T-helper 1 cell treated with Interleukin-12 subunit alpha and Interleukin-12 subunit beta and Interleukin-4 antibody, amounts not matched to agents 30 μg/mL and 1 μg/mL, for 36 hours (primary cell): ENCODE measurements around the gene COPA.
"Not testable (repeated sequence)": the region's sequence is repeated elsewhere in the genome, so short reads cannot be mapped to it uniquely, and the experiment has no call there.

Experiments
- H3K27ac Mint-ChIP-seq: one replicate; pipeline ENCODE4 v1.8.0; 2021; ENCODE audit warnings: mild to moderate bottlenecking, mixed read lengths
- H3K27me3 Mint-ChIP-seq: one replicate; pipeline ENCODE4 v1.8.0; 2021; ENCODE audit warnings: low read depth, mixed read lengths
- H3K36me3 Mint-ChIP-seq: one replicate; pipeline ENCODE4 v1.8.0; 2021; ENCODE audit warnings: low read depth, mixed read lengths
- H3K4me1 Mint-ChIP-seq: one replicate; pipeline ENCODE4 v1.8.0; 2021; ENCODE audit warnings: low read depth, mixed read lengths
- H3K4me3 Mint-ChIP-seq: one replicate; pipeline ENCODE4 v1.8.0; 2021; ENCODE audit warnings: mild to moderate bottlenecking, moderate library complexity, mixed read lengths
- H3K9me3 Mint-ChIP-seq: one replicate; pipeline ENCODE4 v1.8.0; 2021; ENCODE audit warnings: mixed read lengths

Gene COPA

GRCh38 chr1:160325252-160325651 lies 17.8 kb downstream of the COPA start:
- Mint-ChIP-seq H3K4me3 (no peak overlapping the region), H3K27ac (no peak overlapping the region), H3K9me3 (no peaks in the 10 kb centered on the region), H3K4me1 (peaks cover 4% of the 10 kb centered on the region), H3K36me3 (peaks cover 47% of the 10 kb centered on the region), H3K27me3 (no peaks in the 10 kb centered on the region)

DNA sequence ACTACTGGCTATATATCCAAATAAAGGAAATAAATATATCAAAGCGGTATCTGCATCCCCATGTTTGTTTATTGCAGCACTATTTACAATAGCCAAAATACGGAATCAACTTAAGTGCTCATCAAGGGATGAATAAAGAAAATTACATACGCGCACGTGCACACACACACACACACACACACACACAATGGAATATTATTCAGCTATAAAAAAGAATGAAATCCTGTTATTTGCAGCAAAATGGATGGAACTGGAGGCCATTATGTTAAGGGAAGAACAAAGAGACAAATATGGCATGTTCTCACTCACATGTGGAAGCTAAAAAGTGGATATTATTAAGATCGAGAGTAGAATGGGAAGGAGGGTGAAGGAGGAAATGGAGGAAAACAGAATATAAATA lies 20.2 kb downstream of the COPA start:
- H3K4me1 Mint-ChIP-seq = peaks cover 4% of the 10 kb centered on the region
- H3K9me3 Mint-ChIP-seq = peaks cover under 1% of the 10 kb centered on the region

GRCh38 chr1:160315359-160315758 lies 27.7 kb downstream of the COPA start:
- Mint-ChIP-seq H3K27me3 (no peaks in the 10 kb centered on the region), H3K27ac (no peak overlapping the region), H3K4me3 (no peak overlapping the region), H3K9me3 (peaks cover 14% of the 10 kb centered on the region), H3K4me1 (peaks cover 7% of the 10 kb centered on the region), H3K36me3 (peaks cover 76% of the 10 kb centered on the region)

More for the DNA sequence above, 20.2 kb downstream of the COPA start:
- peaks cover 52% of the 10 kb centered on the region for H3K36me3 Mint-ChIP-seq
- H3K27me3 Mint-ChIP-seq = no peaks in the 10 kb centered on the region
- H3K27ac Mint-ChIP-seq = no peak overlapping the region
- no peak overlapping the region for H3K4me3 Mint-ChIP-seq

DNA sequence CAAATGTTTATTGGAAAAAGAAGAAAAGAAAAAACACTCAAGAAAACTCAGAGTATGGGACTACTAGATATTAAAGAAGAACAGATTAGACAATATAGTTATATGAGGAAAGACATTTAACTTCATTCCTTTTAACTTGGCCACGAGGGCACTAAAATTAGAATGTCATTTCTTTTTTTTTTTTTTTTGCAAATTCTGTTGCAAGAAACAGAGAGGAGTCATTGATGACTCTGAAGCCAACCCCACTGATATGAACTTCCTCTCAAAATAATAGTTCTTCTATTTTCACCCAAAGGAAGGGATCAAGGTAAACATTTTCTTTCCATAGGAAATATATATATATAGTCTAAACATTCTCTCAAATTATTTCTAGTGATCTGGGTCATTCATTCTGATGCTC lies 33.5 kb downstream of the COPA start:
- Mint-ChIP-seq H3K27me3 (no peaks in the 10 kb centered on the region), H3K9me3 (no peaks in the 10 kb centered on the region), H3K4me3 (no peak overlapping the region), H3K27ac (no peak overlapping the region), H3K36me3 (peaks cover 61% of the 10 kb centered on the region), H3K4me1 (peaks cover under 1% of the 10 kb centered on the region)

- H3K4me1 Mint-ChIP-seq = no peaks in the 10 kb centered on the region
- H3K4me3 Mint-ChIP-seq = no peak overlapping the region
- peaks cover 59% of the 10 kb centered on the region for H3K36me3 Mint-ChIP-seq
- no peak overlapping the region for H3K27ac Mint-ChIP-seq
- H3K27me3 Mint-ChIP-seq = no peaks in the 10 kb centered on the region
- no peaks in the 10 kb centered on the region for H3K9me3 Mint-ChIP-seq
Measured at GRCh38 chr1:160309185-160309557, 33.9 kb downstream of the COPA start.

GRCh38 chr1:160308451-160309184 lies 34.4 kb downstream of the COPA start:
- no peaks in the 10 kb centered on the region for H3K9me3 Mint-ChIP-seq
- no peak overlapping the region for H3K4me3 Mint-ChIP-seq
- H3K4me1 Mint-ChIP-seq = no peaks in the 10 kb centered on the region
- no peaks in the 10 kb centered on the region for H3K27me3 Mint-ChIP-seq
- H3K27ac Mint-ChIP-seq = no peak overlapping the region
- H3K36me3 Mint-ChIP-seq = peaks cover 54% of the 10 kb centered on the region

DNA sequence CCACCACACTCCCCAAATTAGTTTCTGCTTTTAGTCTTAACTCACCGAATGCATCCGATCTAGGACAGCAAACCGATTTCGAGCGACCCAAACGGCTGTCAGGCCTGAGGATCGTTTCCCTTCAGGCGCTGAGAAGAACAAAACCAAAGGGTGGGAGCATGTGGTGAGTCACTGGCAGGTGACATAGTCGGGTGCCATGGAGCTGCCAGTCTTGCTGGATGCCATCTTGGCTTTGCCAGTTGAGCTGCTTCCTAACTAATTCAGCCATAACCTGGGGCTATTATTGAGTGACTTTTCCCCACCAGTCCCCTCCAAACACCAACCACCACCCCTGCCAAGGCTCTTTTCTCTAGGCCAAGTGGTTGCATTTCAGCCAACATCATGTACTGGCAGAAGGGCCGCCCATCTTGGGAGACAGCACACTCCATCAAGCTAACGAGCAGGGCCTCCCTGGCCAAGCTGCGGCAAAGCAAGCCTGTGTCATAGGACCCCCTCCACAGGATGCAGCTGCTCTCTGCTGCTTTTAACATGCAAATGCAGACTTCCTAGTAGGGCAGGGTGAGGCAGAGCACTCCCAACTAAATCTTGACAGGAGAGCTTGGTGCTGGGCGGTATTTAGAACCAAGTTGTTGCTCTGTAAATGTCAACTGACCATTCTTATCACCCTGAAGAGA lies 35.8 kb downstream of the COPA start:
- Mint-ChIP-seq H3K27me3 (no peaks in the 10 kb centered on the region), H3K4me1 (no peaks in the 10 kb centered on the region), H3K4me3 (no peak overlapping the region), H3K9me3 (no peaks in the 10 kb centered on the region), H3K27ac (no peak overlapping the region), H3K36me3 (peaks cover 51% of the 10 kb centered on the region)

DNA sequence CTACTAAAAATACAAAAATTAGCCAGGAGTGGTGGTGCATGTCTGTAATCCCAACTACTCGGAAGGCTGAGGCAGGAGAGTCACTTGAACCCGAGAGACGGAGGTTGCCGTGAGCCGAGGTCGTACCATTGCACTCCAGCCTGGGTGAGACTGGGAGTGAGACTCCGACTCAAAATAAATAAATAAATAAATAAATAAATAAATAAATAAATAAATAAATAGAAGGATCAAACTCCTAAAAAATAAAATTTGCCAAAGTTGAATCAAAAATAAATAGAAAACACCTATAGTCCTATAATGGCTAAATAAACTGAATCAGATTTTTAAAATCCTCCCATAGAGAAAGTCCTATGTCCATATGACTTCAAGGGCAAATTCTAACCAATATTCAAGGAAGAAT lies 42.9 kb downstream of the COPA start:
- no peaks in the 10 kb centered on the region for H3K27me3 Mint-ChIP-seq
- peaks cover 52% of the 10 kb centered on the region for H3K36me3 Mint-ChIP-seq
- H3K9me3 Mint-ChIP-seq = no peaks in the 10 kb centered on the region
- H3K27ac Mint-ChIP-seq = no peak overlapping the region
- H3K4me1 Mint-ChIP-seq = no peaks in the 10 kb centered on the region
- no peak overlapping the region for H3K4me3 Mint-ChIP-seq

DNA sequence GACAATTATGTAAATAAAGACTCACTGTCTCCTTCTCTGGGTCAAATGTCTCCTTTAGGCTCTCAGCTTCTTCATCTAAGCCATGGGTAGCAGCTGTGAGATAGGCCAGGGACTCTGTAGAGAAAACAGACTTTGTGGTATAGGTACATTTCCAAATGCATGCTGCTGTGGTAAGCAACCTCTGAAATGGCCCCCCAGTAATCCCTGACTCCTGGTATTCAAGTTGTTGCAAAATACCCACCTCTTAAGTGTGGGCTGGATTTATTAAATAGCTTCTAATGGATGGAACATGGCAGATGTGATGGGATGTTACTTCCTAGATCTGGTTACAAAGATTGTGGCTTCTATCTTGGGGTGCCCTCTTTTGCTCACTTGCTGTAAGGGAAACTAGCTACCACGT lies 47.0 kb downstream of the COPA start:
- no peaks in the 10 kb centered on the region for H3K27me3 Mint-ChIP-seq
- no peak overlapping the region for H3K27ac Mint-ChIP-seq
- H3K4me3 Mint-ChIP-seq = no peak overlapping the region
- no peaks in the 10 kb centered on the region for H3K9me3 Mint-ChIP-seq
- peaks cover 70% of the 10 kb centered on the region for H3K36me3 Mint-ChIP-seq
- H3K4me1 Mint-ChIP-seq = peaks cover 3% of the 10 kb centered on the region

DNA sequence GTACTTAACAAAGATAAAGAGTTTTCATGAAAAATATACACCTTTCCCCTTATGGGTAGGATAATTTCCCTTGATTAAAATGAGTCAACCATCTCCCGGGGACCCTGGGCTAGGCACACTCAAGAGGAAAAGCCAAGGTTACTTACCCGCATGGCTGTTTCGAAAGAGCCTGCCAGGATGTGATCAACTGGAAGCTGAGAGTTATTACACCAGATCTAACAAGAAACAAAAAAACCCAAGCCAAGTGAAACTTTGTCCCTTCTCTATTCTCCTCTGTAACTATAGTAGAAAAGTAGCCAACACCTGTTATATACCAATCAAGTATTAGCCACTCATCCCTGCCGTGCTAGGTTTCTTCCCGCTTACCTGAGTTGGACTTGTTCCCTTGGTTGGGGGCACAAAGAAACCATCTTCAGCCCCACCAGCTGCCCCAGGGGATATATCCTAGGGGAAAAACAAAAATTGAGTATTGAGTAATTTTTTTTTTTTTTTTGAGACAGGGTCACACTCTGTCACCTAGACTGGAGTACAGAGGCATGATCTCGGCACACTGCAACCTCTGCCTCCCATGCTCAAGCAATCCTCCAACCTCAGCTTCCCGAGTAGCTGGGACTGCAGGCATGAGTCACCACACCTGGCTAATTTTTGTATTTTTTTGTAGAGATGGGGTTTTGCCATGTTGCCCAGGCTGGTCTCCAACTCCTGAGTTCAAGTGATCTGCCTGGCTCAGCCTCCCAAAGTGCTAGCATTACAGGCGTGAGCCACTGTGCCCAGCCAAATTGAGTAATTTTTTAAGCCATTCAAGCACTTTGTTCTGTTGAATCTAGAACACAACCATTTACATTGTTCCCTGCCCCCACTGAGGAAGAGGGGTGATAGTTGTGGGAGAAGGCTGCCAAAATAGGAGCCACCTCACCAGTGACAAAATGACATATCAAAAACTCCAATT lies 49.8 kb downstream of the COPA start:
- H3K4me1 Mint-ChIP-seq = peaks cover 3% of the 10 kb centered on the region
- H3K4me3 Mint-ChIP-seq = no peak overlapping the region
- H3K9me3 Mint-ChIP-seq = no peaks in the 10 kb centered on the region
- peaks cover 71% of the 10 kb centered on the region for H3K36me3 Mint-ChIP-seq
- H3K27me3 Mint-ChIP-seq = no peaks in the 10 kb centered on the region
- no peak overlapping the region for H3K27ac Mint-ChIP-seq

DNA sequence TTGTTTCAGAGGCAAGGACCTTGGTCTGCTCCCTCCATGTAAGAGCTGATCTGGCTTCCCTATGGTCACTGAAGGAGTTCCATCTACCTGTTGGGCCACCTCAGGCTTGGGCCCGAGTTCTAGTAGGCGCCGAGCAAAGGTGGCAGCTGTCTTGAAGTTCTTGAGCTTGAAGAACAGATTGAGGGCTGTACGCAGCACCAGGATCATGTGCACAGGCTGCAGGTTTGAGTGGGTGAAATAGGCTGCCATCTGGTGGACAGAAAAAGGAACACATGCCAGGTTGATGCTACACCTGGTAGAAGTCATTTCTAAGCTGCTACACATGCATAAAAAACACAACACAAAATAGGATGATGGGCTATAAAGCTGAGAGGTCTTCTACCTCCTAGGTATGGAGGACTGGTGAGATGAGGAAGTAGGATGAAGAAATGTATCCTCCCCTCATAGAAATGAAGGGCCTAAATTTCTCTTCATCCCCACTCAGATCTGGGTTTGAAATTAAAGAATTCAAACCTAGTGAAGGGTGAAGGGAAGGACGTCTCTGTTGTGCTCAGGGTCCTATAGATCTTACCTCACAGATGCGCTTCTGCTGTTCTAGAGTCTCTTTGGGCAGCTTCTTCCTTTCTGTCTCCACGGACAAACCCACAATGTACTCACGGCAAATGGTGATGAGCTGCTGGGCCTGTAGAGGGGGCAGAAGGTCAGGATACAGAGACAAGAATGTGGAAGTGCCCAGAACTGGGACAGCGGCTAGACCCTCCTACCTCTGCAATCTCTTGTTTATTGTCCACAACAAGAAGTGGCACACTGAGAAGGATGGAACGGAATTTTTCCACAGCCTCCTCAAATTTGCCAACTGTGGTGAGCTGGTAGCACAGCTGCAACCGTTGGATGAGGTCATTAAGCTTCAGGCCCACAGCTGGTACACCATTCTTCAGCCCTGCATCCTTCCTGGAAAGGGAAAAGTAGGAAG lies 51.5 kb downstream of the COPA start:
- Mint-ChIP-seq H3K27me3 (no peaks in the 10 kb centered on the region), H3K4me3 (no peak overlapping the region), H3K27ac (no peak overlapping the region), H3K4me1 (peaks cover 3% of the 10 kb centered on the region), H3K9me3 (no peaks in the 10 kb centered on the region), H3K36me3 (peaks cover 55% of the 10 kb centered on the region)

DNA sequence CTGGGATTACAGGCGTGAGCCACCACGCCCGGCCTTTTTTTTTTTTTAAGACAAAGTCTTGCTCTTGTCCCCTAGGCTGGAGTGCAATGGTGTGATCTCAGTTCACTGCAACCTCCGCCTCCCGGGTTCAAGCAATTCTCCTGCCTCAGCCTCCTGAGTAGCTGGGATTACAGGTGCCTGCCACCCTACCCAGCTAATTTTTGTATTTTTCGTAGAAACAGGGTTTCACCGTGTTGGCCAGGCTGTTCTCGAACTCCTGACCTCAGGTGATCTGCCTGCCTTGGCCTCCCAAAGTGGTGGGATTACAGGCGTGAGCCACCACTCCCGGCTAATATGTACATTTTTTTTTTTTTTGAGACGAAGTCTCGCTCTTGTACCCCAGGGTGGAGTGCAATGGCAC lies 55.3 kb downstream of the COPA start:
- H3K27ac Mint-ChIP-seq, H3K4me3 Mint-ChIP-seq: not testable (repeated sequence)

GRCh38 chr1:160285506-160285905 lies 57.5 kb downstream of the COPA start:
- H3K4me1 Mint-ChIP-seq = peaks cover 22% of the 10 kb centered on the region
- no peaks in the 10 kb centered on the region for H3K9me3 Mint-ChIP-seq
- peaks cover 30% of the 10 kb centered on the region for H3K36me3 Mint-ChIP-seq
- H3K27me3 Mint-ChIP-seq = no peaks in the 10 kb centered on the region
- peak overlapping the region; percentile 50 for H3K27ac Mint-ChIP-seq
- peak overlapping the region; percentile 99 for H3K4me3 Mint-ChIP-seq

More for the DNA sequence above, 55.3 kb downstream of the COPA start:
- H3K36me3 Mint-ChIP-seq = peaks cover 39% of the 10 kb centered on the region
- H3K9me3 Mint-ChIP-seq, H3K27me3 Mint-ChIP-seq: not testable (repeated sequence)
- peaks cover 22% of the 10 kb centered on the region for H3K4me1 Mint-ChIP-seq
